Suppressor macrophage (primary cell): ENCODE measurements around the gene SEMA3B.
"Not testable (repeated sequence)": the region's sequence is repeated elsewhere in the genome, so short reads cannot be mapped to it uniquely, and the experiment has no call there.

Source experiments
- DNase-seq, 4 experiments: peaks; one replicate each; pipeline ENCODE4 v3.0.0-alpha.2; 2020 to 2022

Gene SEMA3B

DNA sequence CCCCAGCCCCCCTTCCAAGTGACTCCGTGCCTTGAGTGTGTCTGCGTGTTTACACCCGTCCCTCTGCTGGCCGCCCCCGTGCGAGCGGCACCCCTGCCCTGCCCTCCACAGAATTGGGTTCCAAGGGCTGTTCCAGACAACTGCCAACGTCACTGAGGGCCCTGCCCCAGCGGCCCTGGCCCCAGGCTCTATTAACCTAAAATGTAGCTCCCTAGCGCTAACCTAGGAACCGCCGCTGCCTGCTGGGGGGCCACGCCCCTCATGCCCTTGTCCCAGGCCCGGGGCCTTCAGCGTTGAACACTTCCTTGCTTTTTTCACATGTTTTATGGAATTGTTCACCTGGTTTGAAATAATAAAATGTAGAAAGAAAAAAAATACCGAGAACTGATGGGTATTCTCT, 10.0 kb upstream of the SEMA3B start:
- DNase-seq, result no peak

DNA sequence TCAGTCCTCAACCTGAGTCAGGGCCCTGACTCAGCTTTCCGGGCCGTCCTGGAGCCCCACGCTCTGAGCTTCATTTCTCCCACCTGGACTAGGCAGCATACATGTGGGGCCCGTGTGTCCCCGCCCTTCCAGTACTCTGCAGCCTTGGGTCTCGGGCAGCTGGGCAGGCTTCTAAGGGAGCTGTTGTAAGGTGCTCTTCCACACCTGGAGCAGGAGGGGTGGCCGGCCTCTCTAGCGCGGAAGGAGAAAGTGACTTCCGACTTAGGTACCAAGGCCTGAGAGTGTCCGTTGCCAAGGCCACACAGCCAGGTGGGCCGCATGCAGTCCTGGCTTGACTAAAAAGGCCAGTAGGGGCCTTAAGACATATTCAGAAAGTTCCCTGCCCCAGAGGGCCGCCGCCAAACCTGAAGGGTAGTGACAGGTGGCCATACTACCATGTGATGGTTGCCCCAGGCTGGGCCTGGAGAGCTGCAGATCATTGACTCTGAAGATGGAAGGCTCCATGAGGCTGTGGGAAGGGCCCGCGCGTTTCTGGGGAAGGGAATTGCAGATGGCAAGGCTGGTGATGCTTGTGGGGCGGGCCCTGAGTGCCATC, 9.4 kb upstream of the SEMA3B start:
- DNase-seq, result no peak

DNA sequence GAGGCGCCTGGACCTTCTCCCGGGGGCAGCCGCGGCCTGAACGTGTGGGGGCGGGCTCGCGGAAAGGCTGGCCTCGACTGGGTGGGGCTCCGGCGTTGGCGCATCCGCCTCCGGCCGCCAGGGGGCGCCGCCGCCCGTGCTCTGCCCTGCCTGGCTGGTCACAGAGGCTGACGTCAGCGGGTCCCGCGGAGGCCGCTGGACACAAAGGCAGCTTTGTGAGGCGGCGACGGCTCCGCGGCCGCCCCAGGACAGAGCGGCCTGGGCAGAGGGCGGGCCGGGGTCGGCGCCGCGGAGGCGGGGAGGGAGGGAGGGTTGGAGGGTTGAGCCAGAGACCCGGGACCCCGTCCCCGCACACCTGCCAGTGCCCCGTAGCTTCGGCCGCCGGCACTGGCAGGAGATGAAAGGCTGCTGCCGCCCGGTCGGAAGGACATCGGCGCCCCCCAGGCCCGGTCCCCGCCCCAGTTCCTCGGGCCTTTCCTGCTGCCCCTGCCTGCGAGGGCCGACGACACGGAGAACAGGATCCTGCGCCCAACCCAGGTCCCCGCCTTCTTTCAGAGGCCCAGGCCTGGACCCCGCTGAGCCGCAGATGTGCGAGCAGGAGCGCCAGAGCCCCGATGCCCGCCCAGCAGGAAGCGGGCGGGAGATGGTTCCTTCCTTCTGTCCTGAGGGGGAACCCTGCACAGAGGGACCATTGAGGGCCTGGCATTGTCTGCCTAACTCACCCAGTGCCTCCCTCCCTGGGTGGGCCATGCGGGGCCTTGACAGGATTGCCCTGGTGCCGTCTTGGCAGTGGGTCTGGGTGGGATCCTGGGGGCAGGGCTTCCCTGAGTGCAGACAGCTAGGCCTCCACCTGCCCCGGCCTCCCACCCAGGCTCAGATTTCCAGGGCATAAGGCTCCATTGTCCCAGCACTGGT, 8.7 kb upstream of the SEMA3B start:
- peak; percentile 93 to 96 (median 94) for DNase-seq

DNA sequence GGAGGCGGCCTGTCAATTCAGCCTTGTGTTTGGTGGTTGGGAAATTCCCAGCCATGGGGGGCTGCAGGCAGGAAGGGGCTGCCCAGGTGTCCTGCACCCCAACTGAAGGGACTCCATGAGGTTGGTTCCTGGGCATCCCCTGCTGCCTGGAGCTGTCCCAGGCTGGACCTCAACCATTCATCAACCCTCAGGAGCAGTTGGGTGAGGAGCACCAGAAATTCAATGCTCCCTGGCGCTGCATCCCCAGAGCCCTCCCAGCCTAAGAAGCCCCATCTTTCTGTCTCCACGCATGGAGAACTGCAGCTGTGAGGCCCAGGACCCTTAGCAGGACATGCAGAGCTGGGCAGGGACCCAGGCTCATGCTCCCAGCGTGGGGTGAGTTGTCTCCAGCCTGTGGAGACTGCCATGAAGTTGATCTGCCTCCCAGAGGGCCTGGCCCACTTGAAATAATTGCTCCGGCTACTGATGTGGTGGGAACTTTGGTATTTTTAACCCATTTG, 8.0 kb upstream of the SEMA3B start:
- no peak for DNase-seq

DNA sequence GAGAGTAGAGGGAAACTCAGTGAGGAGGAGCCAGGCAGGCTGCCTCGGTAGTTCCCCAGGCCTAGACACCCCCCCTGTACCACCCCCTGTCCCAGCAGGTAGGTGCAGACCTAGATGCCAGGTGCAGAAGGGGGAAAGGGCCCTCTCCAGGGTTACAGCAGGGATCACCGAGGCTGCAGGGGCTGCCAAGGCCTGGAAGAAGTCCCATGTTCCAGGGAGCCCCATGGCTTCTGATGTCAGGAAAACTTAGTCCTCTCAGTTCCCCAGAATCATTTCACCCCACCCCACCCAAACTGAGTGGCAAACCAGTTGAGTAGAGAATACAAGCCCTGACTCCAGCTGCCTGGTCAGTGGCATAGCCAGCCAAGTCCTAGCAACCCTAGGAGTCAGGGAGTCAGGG, 7.4 kb upstream of the SEMA3B start:
- no peak for DNase-seq

DNA sequence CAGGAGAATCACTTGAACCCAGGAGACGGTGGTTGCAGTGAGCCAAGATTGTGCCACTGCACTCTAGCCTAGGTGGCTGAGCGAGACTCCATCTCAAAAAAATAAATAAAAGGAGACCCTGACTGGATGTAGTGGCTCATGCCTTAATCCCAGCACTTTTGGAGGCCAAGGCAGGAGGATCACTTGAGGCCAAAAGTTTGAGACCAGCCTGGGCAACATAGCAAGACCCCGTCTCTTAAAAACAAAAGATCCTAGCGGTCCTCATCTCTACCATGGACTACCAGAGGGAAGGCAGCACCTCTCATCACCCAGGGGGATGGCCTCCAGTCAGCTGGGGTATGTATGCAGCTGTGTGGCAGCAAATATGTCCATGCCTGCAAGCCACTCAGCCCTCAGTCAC, 6.7 kb upstream of the SEMA3B start:
- not testable (repeated sequence) for DNase-seq

DNA sequence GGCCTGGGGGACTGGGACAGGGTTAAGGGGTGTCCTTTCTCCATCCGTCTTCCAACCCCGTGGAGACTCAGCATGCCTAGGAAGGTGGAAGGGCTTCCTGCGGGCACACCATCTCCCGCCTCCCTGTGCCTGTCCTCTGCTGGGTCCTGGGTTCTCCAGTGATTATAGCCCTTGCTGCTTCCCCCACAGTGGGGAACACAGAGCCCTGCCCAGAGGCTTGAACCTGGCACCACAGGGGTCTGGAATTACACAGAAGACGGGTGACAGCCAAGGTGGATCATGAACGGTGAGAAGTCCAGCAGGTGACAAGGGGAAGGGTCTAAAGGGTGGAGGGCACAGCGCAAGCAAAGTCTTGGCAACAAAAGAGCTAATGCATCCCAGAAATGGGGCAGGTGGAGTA, 6.2 kb upstream of the SEMA3B start:
- no peak for DNase-seq

DNA sequence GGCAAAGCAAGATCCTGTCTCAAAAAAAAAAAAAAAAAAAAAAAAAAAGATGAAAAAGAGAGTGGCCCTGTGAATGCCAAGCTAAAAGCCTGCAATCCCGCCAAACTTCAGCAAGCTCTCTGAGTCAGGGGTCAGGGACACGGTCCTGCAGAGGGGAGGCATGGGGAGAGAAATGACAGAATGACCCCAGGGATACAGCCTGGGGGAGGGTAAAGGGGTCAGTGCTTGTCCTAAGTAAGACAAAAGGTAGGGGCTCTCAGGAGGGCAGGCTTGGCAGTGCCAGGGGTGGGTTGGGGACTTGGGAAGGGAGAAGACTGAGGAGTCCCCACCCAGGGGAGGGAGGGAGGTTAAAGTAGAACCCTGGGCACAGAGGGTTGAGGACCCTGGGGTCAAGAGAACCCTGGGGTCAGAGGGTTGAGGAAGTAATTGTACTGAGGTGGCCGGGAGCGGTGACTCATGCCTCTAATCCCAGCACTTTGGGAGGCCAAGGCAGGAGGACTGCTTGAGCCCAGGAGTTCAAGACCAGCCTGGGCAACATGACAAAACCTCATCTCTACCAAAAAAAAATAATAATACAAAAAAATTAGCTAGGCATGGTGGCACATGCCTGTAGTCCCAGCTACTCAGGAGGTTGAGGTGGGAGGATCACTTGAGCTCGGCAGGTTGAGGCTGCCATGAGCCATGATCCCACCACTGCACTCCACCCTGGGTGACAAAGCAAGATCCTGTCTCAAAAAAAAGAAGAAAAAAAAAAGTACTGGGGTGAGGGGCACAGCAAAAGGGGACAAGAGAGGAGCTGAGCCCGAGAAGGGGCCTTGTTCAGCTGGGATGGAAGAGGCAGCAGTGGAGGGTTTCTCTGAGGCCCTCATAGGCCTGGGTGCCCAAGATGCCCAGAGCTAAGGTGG, 5.2 kb upstream of the SEMA3B start:
- no peak for DNase-seq

DNA sequence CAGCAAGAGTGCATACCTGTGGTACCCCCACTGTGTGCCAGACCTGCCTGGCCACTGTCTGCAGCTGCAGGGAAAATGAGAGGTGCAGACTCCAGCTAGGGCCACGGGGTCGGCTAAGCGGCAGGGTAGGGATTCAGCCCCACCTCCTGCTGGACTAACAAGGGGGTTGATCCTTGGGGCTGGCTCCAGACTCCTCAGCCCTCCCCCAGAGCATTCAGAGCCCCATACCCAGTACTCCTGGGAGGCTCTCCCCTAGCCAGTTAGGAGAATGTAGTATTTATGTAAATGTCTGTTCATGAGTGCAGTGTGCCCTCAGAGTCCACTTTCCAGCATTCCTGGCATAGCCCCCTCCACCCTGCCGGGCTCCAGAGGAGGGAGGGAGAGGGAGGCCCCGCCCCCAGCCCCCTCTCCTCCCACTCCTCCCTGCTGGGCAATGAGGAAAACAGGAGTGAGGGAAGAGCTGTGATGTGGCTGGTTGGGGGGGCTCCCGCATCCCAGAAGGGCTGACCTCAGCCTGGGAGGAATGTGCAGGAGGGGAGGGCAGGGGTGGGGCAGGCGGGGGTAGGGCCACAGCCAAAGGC, 4.5 kb upstream of the SEMA3B start:
- DNase-seq, result no peak

DNA sequence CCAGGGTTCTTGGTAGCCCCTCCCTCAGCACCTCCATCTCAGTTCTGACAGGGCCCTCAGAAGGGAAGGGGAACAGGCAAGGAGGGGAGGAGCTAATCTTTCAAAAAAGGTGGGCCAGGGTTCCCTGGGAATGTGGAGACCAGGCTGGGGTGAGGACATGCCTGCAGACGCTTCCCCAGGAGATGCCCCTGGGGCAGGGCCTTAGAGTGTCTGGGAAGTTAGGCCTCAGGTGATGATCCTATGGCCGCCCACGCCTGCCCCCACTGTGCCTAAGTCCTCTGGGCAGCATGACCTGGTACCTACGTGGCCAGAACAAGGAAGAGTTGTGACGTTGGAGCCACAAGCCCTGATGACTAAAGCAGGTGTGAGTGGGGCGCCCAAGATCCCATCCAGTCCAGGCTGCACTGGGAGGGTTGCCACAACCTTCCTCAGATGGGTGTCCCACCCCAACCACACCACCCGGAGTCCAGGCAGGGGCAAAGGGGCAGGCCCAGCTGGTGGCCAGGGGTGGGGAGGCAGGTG, 3.9 kb upstream of the SEMA3B start:
- DNase-seq, result no peak

DNA sequence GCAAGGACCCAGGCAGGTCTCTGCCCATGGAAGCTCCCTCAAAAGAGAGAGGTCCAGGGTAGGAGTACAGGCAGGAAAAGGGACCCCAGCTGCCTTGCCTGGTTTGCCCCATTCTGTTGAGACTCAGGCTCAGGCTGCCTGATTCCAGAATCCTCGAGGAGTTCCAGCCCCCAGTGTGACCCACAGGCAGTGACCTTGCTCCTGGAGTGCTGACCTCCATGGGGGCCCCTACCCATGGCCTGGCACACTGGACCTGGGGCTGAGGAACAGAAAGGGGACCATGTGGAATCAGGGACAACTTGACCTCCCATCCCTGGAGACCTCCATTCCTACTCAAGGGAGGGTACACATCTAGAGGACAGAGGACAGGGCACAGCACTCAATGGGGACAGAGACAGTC, 3.4 kb upstream of the SEMA3B start:
- DNase-seq, result no peak

DNA sequence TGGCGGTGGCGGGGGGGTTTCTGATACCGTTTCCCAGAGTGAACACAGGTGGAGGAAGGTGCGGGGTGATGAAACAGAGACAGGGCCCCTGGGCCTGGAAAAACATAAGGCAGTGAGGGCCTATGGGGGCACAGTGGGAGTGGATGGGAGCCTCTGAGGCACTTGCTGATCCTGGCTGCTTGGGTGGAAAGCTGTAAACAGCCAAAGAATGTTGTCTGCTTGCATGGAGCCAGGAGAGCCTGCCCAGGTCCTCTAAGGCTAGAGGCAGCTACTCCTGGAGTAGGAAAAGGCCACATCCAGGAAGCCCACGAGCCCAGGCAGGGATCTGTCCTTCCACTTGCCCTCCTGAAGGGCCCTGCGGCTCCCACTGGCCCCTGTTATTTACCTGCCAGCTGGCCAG, 2.9 kb upstream of the SEMA3B start:
- no peak for DNase-seq

DNA sequence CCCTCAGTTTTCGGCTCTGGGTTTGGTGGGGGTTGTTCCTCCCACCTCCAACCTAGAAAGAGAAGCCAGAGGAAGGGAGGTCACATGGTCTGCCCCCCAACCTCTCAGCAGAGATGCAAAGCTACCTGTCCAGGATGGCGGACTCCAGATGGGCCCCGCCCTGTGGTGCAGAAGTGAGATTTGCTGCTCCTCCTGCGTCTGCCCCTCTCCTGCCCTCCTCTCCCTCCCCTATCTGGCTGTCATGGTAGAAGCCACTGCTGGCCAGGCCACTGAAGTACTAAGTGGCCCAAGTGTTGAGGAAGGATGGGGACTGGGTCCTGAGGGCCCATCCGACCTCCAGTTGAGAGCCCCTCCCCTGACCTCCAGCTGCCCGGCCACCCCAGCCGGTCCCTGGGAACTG, 2.1 kb upstream of the SEMA3B start:
- DNase-seq, result no peak

DNA sequence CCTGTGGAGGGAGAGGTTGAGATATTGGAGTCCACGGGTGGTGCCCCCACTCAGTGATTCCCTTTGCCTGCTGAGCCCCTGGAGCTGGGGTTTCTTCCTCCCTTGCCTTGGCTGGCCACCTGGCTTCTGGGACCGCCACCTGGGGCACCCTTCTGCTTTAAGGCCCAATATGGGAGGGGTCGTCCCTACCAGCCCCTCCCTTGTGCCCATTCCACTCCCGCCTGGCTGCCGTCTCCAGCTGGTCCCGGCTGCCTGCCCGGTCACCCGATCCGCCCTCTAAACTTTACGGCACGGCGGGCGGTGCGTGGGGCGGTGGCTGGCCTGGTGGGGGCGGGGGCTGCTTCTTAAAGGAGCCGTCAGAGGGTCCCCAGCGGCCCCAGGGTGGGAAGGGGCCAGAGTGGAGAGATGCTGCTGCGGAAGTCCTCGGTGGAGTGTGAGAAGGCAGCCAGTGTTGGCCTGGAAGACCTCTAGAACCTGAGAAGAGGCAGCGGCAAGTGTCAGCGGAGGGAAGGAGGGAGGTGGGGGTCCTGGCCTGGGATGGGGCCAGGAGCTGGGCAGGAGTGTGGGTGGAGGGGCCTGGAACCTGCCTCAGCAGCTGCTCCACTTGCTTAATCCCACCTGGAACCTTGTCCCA, 1.6 kb upstream of the SEMA3B start:
- no peak for DNase-seq

DNA sequence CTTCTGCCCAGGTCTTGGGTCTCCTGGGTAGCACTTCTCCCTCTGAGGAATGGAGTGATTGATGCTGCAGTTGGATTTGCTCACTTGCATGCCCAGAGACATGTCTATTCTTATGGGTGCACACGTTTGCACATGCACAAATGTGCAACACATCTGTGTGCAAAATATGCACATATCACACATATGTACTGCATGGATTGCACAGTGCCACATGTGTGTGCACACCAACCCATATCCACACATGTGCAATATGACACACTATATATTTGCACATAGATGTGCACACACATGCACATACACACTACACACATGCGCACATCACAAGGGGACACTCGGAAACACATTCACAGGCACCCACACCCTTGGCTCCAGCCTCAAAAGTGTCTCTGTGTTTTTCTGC, 671 bp upstream of the SEMA3B start:
- no peak for DNase-seq

DNA sequence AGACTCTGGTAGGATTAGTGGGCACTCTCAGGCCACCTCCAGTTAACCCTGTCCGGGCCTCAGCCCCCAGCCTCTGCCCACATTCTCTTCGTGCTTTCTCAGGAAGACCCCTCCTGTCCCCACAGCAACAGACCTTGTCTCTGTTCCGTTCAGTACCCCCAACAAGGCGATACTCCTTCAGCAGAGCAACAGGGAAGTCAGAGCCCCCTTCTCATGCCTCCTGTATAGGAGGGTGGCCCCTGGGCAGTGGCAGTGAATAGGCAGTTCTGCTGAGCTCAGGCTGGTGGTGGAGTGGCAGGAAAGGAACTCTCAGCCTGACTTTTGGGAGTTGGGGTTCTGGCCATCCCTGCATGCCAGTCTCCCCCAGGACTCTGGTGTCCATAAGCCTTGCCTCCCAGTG, 513 bp downstream of the SEMA3B start:
- DNase-seq, result no peak

DNA sequence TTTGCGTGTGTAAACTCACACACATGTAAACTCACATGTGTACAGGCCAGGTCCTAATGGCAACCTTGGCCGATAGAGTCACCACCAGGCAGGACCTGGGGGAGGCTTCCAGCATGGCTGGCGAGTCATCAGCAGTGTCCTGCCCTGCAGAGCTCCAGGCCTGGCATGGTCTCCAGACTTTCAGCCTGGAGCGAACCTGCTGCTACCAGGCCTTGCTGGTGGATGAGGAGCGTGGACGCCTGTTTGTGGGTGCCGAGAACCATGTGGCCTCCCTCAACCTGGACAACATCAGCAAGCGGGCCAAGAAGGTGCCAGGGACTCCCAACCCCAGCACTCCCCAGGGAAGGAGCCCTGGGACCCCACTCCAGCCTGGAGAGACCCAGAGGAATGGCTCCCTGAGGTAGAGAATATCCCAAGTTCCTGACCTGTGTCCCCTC, 1.0 kb downstream of the SEMA3B start:
- DNase-seq, result no peak

DNA sequence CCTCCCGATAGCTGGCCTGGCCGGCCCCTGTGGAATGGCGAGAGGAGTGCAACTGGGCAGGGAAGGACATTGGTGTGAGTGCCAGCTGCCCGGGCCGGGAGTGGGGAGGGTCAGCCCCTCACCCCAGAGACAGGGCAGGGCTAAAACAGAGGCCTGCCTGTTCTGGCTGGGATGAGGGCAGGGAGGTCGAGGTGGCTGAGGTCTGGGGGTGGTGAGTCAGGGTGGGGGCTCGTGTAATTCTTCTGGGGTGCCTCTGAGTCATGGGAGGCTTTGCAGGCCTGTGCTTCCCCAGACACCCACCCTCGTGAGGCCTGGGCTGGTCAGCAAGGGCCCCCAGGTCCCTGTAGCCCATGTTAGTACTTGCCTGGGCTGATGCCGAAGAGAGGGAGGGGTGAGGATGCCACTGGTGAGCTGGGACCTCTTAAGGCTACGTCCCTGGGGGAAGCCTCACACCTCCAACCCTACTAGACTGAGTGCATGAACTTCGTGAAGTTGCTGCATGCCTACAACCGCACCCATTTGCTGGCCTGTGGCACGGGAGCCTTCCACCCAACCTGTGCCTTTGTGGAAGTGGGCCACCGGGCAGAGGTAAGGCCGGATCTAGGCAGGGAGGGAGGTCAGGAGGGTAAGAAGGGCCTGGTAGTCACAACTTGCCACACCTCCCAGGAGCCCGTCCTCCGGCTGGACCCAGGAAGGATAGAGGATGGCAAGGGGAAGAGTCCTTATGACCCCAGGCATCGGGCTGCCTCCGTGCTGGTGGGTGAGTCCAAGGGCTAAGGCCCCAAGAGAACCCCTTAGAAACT, 1.7 kb downstream of the SEMA3B start:
- DNase-seq, result no peak

DNA sequence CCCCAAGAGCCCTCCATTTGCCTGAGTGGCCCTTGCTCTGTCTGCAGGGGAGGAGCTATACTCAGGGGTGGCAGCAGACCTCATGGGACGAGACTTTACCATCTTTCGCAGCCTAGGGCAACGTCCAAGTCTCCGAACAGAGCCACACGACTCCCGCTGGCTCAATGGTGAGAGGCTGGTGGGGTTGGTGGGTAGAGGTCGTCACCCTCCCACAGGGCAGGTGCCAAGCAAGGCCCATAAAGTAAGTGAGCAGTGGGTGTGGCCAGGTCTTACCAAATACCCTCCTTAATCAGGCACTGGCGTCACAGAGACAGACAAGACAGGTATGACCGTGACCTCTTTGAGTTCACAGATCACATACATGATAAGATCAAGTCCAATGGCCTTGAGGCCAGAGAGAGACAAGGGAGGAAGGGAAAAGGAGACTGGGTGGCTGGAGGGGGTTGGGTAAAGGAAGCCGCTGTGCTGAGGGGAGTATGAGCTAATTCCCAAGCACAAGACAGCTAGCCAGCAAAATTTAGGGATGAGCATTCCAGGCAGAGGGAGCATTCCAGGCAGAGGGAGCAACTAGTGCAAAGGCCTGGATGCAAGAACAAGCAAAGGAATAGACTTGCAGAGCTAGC, 2.5 kb downstream of the SEMA3B start:
- DNase-seq, result no peak

DNA sequence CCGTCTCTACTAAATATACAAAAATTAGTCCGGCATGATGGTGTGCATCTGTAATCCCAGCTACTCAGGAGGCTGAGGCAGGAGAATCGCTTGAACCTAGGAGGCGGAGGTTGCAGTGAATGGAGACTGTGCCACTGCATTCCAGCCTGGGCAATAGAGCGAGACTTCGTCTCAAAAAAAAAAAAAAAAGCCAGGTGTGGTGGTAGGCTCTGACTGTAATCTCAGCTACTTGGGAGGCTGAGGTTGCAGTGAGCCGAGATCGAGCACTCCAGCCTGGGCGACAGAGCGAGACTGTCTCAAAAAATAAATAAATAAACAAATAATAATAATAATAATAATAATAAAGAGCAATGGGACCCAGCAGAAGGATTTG, 3.6 kb downstream of the SEMA3B start:
- DNase-seq, result not testable (repeated sequence)
